Right ventricle myocardium superior (tissue), 1 donor: ENCODE results near the gene KLF2. TPM values are rescaled to one million over a fixed set of nuclear protein-coding genes. Genes with fewer than 3 reads are reported as not detected.
"Not testable (repeated sequence)": the region's sequence is repeated elsewhere in the genome, so short reads cannot be mapped to it uniquely, and the experiment has no call there.

Experiments used
- ATAC-seq: fragments of 200-7000 bp; cut with Tn5 transposase; one replicate; pipeline ENCODE4 v1.9.1; 2020; ENCODE audit warnings: mild to moderate bottlenecking; ENCODE audit not compliant: poor library complexity
- DNase-seq: peaks from one replicate; pipeline ENCODE4 v3.0.0-alpha.2; 2020
- intact Hi-C: fragments of 100-400 bp; cut with DNase I; formaldehyde crosslinking; loops from one replicate; pipeline ENCODE4 v1.11.2; 2022
- total RNA-seq: library from RNA; stranded (reverse); fragmentation: NEBNext Ultra II Directional; extraction: Animal tissue kit (Norgen Biotek cat#: 25700); gene quantifications from one replicate; pipeline ENCODE4 v1.2.1, GENCODE V29; 2021
- donor health status: DM: no; HTN: yes; CAD: no; lungs with severe emphysema.

The KLF2 gene
- total RNA-seq, 1 donor from 2014 or later, result 67.6 TPM

GRCh38 chr19:16330368-16330801, 5.8 kb downstream of the KLF2 start:
- ATAC-seq, result peak; percentile 7
- DNase-seq, result peak; percentile 79
- intact Hi-C loops, result loop anchor here (5.0 kb wide), 1 partner anchor 52 kb away; no protein-coding TSS in a partner anchor

GRCh38 chr19:16330806-16331690, 6.4 kb downstream of the KLF2 start:
- intact Hi-C loops, result loop anchor here (5.0 kb wide), 1 partner anchor 51 kb away; no protein-coding TSS in a partner anchor
- ATAC-seq (no peak), DNase-seq (no peak)

GRCh38 chr19:16333001-16333586, 8.5 kb downstream of the KLF2 start:
- DNase-seq (no peak), ATAC-seq (no peak)
- intact Hi-C loops, result loop anchor here (5.0 kb wide), 1 partner anchor 49 kb away; no protein-coding TSS in a partner anchor

- no peak for ATAC-seq
- intact Hi-C loops, result loop anchor here (5.0 kb wide), 1 partner anchor 48 kb away; no protein-coding TSS in a partner anchor
- no peak for DNase-seq
Measured at GRCh38 chr19:16334411-16334810, 9.8 kb downstream of the KLF2 start.

GRCh38 chr19:16335226-16335625, 10.6 kb downstream of the KLF2 start:
- ATAC-seq, result no peak
- intact Hi-C loops, result no loop called here
- DNase-seq, result no peak

GRCh38 chr19:16336571-16336970, 11.9 kb downstream of the KLF2 start:
- no peak for ATAC-seq
- intact Hi-C loops, result no loop called here

GRCh38 chr19:16337809-16338469, 13.3 kb downstream of the KLF2 start:
- DNase-seq, result no peak
- ATAC-seq, result no peak
- intact Hi-C loops, result no loop called here

More at GRCh38 chr19:16336571-16336970, 11.9 kb downstream of the KLF2 start:
- DNase-seq, result no peak

- peak; percentile 61 for DNase-seq
- peak; percentile 8 for ATAC-seq
- intact Hi-C loops, result no loop called here
Measured at GRCh38 chr19:16338470-16339360, 14.1 kb downstream of the KLF2 start.

GRCh38 chr19:16339361-16339725, 14.7 kb downstream of the KLF2 start:
- ATAC-seq (no peak), DNase-seq (no peak)
- intact Hi-C loops, result no loop called here

GRCh38 chr19:16340092-16340491, 15.5 kb downstream of the KLF2 start:
- DNase-seq, result no peak
- ATAC-seq, result no peak
- intact Hi-C loops, result no loop called here

- no peak for DNase-seq
- no peak for ATAC-seq
- intact Hi-C loops, result no loop called here
Measured at GRCh38 chr19:16340654-16341053, 16.0 kb downstream of the KLF2 start.

GRCh38 chr19:16342002-16342715, 17.5 kb downstream of the KLF2 start:
- DNase-seq, result peak; percentile 64

GRCh38 chr19:16343156-16343555, 18.5 kb downstream of the KLF2 start:
- intact Hi-C loops, result no loop called here
- ATAC-seq (no peak), DNase-seq (no peak)

More at GRCh38 chr19:16342002-16342715, 17.5 kb downstream of the KLF2 start:
- intact Hi-C loops, result no loop called here
- ATAC-seq, result peak; percentile 85

- no peak for DNase-seq
- intact Hi-C loops, result no loop called here
- no peak for ATAC-seq
Measured at GRCh38 chr19:16345457-16345856, 20.8 kb downstream of the KLF2 start.

- DNase-seq, intact Hi-C loops, ATAC-seq: not testable (repeated sequence)
Measured at GRCh38 chr19:16347099-16347498, 22.5 kb downstream of the KLF2 start.

GRCh38 chr19:16347706-16348105, 23.1 kb downstream of the KLF2 start:
- DNase-seq (no peak), ATAC-seq (peak; percentile 34)
- intact Hi-C loops, result no loop called here

GRCh38 chr19:16349551-16350152, 25.0 kb downstream of the KLF2 start:
- no peak for DNase-seq
- intact Hi-C loops, result no loop called here
- peak; percentile 23 for ATAC-seq
